GM18505 (cell line): ENCODE data around the gene DVL1.

Experiments
- ATAC-seq: cut with Tn5 transposase; IDR thresholded peaks from one replicate; pipeline ENCODE4 v1.9.1; 2021; ENCODE audit not compliant: unreplicated experiment
- POLR2A ChIP-seq: IDR thresholded peaks from 4 replicates; pipeline ENCODE4 v1.6.1; 2011; ENCODE audit warnings: borderline replicate concordance; ENCODE audit not compliant: insufficient read depth, insufficient read length; ENCODE audit errors: extremely low read depth

Gene DVL1

GRCh38 chr1:1346501-1346890 lies 2.7 kb downstream of the DVL1 start:
- no peak for ATAC-seq
- no peak for TF ChIP-seq POLR2A

- ATAC-seq, result no peak
- no peak for TF ChIP-seq POLR2A
These were observed 3.2 kb downstream of the DVL1 start for GRCh38 chr1:1345860-1346500.

GRCh38 chr1:1345384-1345783 lies 3.8 kb downstream of the DVL1 start:
- no peak for ATAC-seq
- no peak for TF ChIP-seq POLR2A

- TF ChIP-seq POLR2A, result no peak
- ATAC-seq, result no peak
These were observed 4.4 kb downstream of the DVL1 start for GRCh38 chr1:1344655-1345361.

GRCh38 chr1:1343811-1344421 lies 5.3 kb downstream of the DVL1 start:
- no peak for TF ChIP-seq POLR2A
- no peak for ATAC-seq

GRCh38 chr1:1342584-1343115 lies 6.6 kb downstream of the DVL1 start:
- no peak for TF ChIP-seq POLR2A
- no peak for ATAC-seq

GRCh38 chr1:1342061-1342562 lies 7.1 kb downstream of the DVL1 start:
- ATAC-seq, result no peak
- TF ChIP-seq POLR2A, result no peak

GRCh38 chr1:1341549-1342021 lies 7.6 kb downstream of the DVL1 start:
- ATAC-seq, result no peak

GRCh38 chr1:1340791-1341548 lies 8.2 kb downstream of the DVL1 start:
- TF ChIP-seq POLR2A, result no peak
- ATAC-seq, result no peak

More at GRCh38 chr1:1341549-1342021, 7.6 kb downstream of the DVL1 start:
- no peak for TF ChIP-seq POLR2A

GRCh38 chr1:1340185-1340584 lies 9.0 kb downstream of the DVL1 start:
- no peak for ATAC-seq
- no peak for TF ChIP-seq POLR2A

- no peak for ATAC-seq
- TF ChIP-seq POLR2A, result no peak
These were observed 10.9 kb downstream of the DVL1 start for GRCh38 chr1:1338278-1338677.

- no peak for TF ChIP-seq POLR2A
- no peak for ATAC-seq
These were observed 11.4 kb downstream of the DVL1 start for GRCh38 chr1:1337793-1338147.
